H1 (cell line): ENCODE results near the gene ZSCAN1. TPM values are rescaled to one million over a fixed set of nuclear protein-coding genes. Genes with fewer than 3 reads are reported as not detected.

Experiments
- ASH2L ChIP-seq: fragments of 200-600, 300-600 bp; sonication (generic); IDR thresholded peaks from one replicate; pipeline ENCODE4 v1.7.1; 2017; ENCODE audit warnings: low read length
- BRCA1 ChIP-seq: IDR thresholded peaks from 2 replicates; pipeline ENCODE4 v1.6.1; 2012; ENCODE audit warnings: low read depth, low read length, improper control_type of control experiment
- CBX5 ChIP-seq: fragments of 300-800, 300-1000 bp; sonication (generic); IDR thresholded peaks from 2 replicates; pipeline ENCODE4 v1.7.1; 2016; ENCODE audit warnings: antibody characterized with exemption, low read length, low read depth
- CBX8 ChIP-seq: fragments of 300-800, 300-1000 bp; sonication (generic); IDR thresholded peaks from 2 replicates; pipeline ENCODE4 v1.7.1; 2016; ENCODE audit warnings: low read depth, low read length, borderline replicate concordance
- FOSL1 ChIP-seq: IDR thresholded peaks from 2 replicates; pipeline ENCODE4 v1.6.1; 2011; ENCODE audit warnings: mild to moderate bottlenecking, low read depth, low read length, moderate library complexity; ENCODE audit not compliant: insufficient read depth
- GTF2F1 ChIP-seq: IDR thresholded peaks from 2 replicates; pipeline ENCODE4 v1.6.1; 2012; ENCODE audit warnings: low read depth, low read length, improper control_type of control experiment, borderline replicate concordance
- MAFK ChIP-seq: IDR thresholded peaks from 2 replicates; pipeline ENCODE4 v1.6.1; 2012; ENCODE audit warnings: low read depth, mild to moderate bottlenecking, improper control_type of control experiment, low read length
- PHF8 ChIP-seq: fragments of 200-600 bp; sonication (generic); conservative IDR thresholded peaks from 2 replicates; pipeline ENCODE4 v1.7.1; 2012; ENCODE audit warnings: low read depth, mild to moderate bottlenecking, inconsistent platforms, low read length, moderate library complexity
- RAD21 ChIP-seq, 2 experiments: IDR thresholded peaks in 1 of 2; conservative IDR thresholded peaks in 1 of 2; 2 replicates each; pipeline ENCODE4 v1.6.1; 2011; ENCODE audit warnings: low read depth in 2 of 2, low read length in 2 of 2, improper control_type of control experiment in 1 of 2, inconsistent platforms in 1 of 2, mild to moderate bottlenecking in 1 of 2, moderate library complexity in 1 of 2
- RNF2 ChIP-seq: fragments of 200-900, 300-1000 bp; sonication (generic); IDR thresholded peaks from 2 replicates; pipeline ENCODE4 v1.7.1; 2016; ENCODE audit warnings: borderline replicate concordance, low read depth, mild to moderate bottlenecking, antibody characterized with exemption, low read length; ENCODE audit not compliant: poor library complexity, severe bottlenecking; ENCODE audit errors: missing control alignments
- SIX5 ChIP-seq: IDR thresholded peaks from 2 replicates; pipeline ENCODE4 v1.6.1; 2011; ENCODE audit warnings: mild to moderate bottlenecking, low read depth, low read length
- SP1 ChIP-seq: IDR thresholded peaks from 2 replicates; pipeline ENCODE4 v1.6.1; 2011; ENCODE audit warnings: low read depth, low read length
- SP4 ChIP-seq: IDR thresholded peaks from 2 replicates; pipeline ENCODE4 v1.6.1; 2012; ENCODE audit warnings: low read length, inconsistent platforms
- SUZ12 ChIP-seq: fragments of 200-600 bp; sonication (generic); IDR thresholded peaks from 2 replicates; pipeline ENCODE4 v1.6.1; 2012; ENCODE audit warnings: mild to moderate bottlenecking, inconsistent platforms, low read length, moderate library complexity, mixed read lengths
- ZNF274 ChIP-seq: IDR thresholded peaks from 2 replicates; pipeline ENCODE4 v1.7.0; 2012; ENCODE audit warnings: low read length, borderline replicate concordance; ENCODE audit errors: extremely low read depth
- polyA plus RNA-seq, 7 experiments: library from polyadenylated mRNA; depleted of rRNA in 3 of 7; stranded (reverse) in 5 of 7; unstranded in 2 of 7; fragments of >200 nt in 5 of 7; fragments of 200-250 nt in 2 of 7; gene quantifications; 1 replicate in 5 of 7; 2 replicates in 1 of 7; 4 replicates in 1 of 7; pipeline versions ENCODE4 v1.2.1 to v1.2.3, GENCODE V29; 2011 to 2013; ENCODE audit warnings: missing spikeins in 2 of 7, mixed read lengths in 2 of 7
- total RNA-seq: library from RNA; stranded (reverse); fragmentation: NEBNext Ultra II Directional; extraction: Animal tissue kit (Norgen Biotek cat#: 25700); gene quantifications from 2 replicates; pipeline ENCODE4 v1.2.1, GENCODE V29; 2021
- TF ChIP-seq, protein P1 (sequence below), 3 experiments: IDR thresholded peaks; 1 replicate in 2 of 3; 2 replicates in 1 of 3; pipeline versions ENCODE4 v1.5.1 to v1.6.1; 2011; ENCODE audit warnings: low read length in 3 of 3, mild to moderate bottlenecking in 3 of 3, inconsistent platforms in 2 of 3, low read depth in 1 of 3, moderate library complexity in 1 of 3; ENCODE audit not compliant: insufficient read depth in 1 of 3; ENCODE audit errors: control extremely low read depth in 1 of 3
- TF ChIP-seq, protein P2 (sequence below): IDR thresholded peaks from 2 replicates; pipeline ENCODE4 v1.6.1; 2011; ENCODE audit warnings: low read length, improper control_type of control experiment
- TF ChIP-seq, protein P3 (sequence below): IDR thresholded peaks from 2 replicates; pipeline ENCODE4 v1.6.1; 2012; ENCODE audit warnings: inconsistent platforms

The ZSCAN1 gene
- total and polyA plus RNA-seq, 2 of the 8 experiments (the other 6 are each of a cell fraction or from before 2014, with no cell fraction given), result 1.2 to 4.3 TPM

DNA sequence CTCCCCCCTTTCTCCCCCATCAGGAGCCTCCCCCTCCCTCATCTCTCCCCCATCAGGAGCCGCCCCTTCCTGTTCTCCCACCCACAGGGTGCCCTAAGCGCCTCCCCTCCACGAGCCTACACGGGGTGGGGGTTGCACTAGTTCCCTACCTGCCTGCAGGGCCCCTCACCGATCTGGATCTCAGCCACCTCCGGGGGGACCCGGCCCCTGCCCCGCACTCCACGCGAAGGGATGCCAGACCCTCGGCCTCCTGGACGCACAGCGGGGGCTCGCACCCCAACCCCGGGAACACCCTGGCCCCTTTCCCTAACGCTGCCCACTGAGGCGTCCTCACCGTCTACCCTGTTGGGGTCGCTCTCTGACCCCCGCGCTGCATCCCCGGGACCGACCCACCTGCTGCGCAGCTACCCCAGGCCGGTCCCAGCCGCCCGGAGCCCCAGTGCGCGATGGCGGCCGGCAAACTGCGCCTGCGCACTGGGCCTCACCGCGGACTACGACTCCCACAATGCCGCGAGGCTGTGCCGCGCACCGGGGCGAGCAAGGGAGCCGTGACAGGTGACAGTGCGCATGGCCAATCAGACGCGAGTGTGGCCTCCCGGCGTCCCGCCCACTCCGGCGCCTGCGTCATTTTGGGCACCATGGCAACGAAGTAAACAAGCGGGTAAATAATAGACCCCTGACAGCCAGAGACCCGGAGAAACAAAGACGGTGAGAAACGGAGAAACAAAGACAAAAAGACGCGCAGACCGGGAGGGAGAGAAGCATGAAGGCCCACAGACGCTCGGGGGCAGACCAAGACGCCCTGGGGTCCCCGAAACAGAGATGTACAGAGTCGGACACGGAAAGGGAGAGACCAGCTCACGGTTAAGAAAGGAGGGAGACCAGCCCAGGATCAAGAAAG is 64.2 kb downstream of the ZSCAN1 start, which contains the start of gene ZSCAN18 (continued):
- TF ChIP-seq CBX8 (no peak), RNF2 (no peak), PHF8 (peak; percentile 94), SP4 (peak; percentile 63; the same call in 1 of the 2 replicates), RAD21 (IDR thresholded peaks at IDR 0.05 in 1 of 2, conservative IDR thresholded peaks at IDR 0.05 in 1 of 2; ENCODE audit: low read depth in 2 of 2, low read length in 2 of 2) (no peak; a peak in 1 of 4 replicates), SP1 (peak; percentile 93), BRCA1 (no peak), FOSL1 (no peak), MAFK (no peak), GTF2F1 (0 out of 2 replicates have a peak, but pooled peaks have one; percentile 37), ASH2L (peak; percentile 90), CBX5 (no peak), ZNF274 (no peak), SIX5 (peak; percentile 23; the same call in 1 of the 2 replicates), SUZ12 (no peak)
- TF ChIP-seq, protein P1, sequence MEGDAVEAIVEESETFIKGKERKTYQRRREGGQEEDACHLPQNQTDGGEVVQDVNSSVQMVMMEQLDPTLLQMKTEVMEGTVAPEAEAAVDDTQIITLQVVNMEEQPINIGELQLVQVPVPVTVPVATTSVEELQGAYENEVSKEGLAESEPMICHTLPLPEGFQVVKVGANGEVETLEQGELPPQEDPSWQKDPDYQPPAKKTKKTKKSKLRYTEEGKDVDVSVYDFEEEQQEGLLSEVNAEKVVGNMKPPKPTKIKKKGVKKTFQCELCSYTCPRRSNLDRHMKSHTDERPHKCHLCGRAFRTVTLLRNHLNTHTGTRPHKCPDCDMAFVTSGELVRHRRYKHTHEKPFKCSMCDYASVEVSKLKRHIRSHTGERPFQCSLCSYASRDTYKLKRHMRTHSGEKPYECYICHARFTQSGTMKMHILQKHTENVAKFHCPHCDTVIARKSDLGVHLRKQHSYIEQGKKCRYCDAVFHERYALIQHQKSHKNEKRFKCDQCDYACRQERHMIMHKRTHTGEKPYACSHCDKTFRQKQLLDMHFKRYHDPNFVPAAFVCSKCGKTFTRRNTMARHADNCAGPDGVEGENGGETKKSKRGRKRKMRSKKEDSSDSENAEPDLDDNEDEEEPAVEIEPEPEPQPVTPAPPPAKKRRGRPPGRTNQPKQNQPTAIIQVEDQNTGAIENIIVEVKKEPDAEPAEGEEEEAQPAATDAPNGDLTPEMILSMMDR (IDR thresholded peaks at IDR 0.05; ENCODE audit: control extremely low read depth in 1 of 3, insufficient read depth in 1 of 3, low read depth in 1 of 3, low read length in 3 of 3), result no peak; a peak in 1 of 4 replicates
- TF ChIP-seq, protein P2, sequence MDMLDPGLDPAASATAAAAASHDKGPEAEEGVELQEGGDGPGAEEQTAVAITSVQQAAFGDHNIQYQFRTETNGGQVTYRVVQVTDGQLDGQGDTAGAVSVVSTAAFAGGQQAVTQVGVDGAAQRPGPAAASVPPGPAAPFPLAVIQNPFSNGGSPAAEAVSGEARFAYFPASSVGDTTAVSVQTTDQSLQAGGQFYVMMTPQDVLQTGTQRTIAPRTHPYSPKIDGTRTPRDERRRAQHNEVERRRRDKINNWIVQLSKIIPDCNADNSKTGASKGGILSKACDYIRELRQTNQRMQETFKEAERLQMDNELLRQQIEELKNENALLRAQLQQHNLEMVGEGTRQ, result peak; percentile 73
- TF ChIP-seq, protein P3, sequence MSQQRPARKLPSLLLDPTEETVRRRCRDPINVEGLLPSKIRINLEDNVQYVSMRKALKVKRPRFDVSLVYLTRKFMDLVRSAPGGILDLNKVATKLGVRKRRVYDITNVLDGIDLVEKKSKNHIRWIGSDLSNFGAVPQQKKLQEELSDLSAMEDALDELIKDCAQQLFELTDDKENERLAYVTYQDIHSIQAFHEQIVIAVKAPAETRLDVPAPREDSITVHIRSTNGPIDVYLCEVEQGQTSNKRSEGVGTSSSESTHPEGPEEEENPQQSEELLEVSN, result no peak
